Spleen (tissue), 7 donors: ENCODE results near the gene HSH2D.

Source experiments
- CTCF ChIP-seq, 11 experiments: fragments of 200-600 bp in 7 of 11; fragments of 450-650 bp in 4 of 11; sonication (generic) in 4 of 11; IDR thresholded peaks in 8 of 11; conservative IDR thresholded peaks in 3 of 11; 1 replicate in 7 of 11; 2 replicates in 4 of 11; pipeline versions ENCODE4 v1.4.0 to v1.8.0; 2016 to 2021; ENCODE audit warnings: antibody characterized with exemption in 11 of 11, inconsistent platforms in 4 of 11, mild to moderate bottlenecking in 1 of 11
- POLR2AphosphoS5 ChIP-seq, 3 donors: sonication (generic); formaldehyde crosslinking; IDR thresholded peaks; one replicate each; pipeline ENCODE4 v1.5.1; 2017; ENCODE audit warnings: antibody characterized with exemption in 3 of 3
- donor health status: DM: no; HTN: no; CAD: no; lungs with moderate emphysema.
- donor health status: DM: no; HTN: no; CAD: no.
- donor health status: DM: no; HTN: no; CAD: no.

DNA sequence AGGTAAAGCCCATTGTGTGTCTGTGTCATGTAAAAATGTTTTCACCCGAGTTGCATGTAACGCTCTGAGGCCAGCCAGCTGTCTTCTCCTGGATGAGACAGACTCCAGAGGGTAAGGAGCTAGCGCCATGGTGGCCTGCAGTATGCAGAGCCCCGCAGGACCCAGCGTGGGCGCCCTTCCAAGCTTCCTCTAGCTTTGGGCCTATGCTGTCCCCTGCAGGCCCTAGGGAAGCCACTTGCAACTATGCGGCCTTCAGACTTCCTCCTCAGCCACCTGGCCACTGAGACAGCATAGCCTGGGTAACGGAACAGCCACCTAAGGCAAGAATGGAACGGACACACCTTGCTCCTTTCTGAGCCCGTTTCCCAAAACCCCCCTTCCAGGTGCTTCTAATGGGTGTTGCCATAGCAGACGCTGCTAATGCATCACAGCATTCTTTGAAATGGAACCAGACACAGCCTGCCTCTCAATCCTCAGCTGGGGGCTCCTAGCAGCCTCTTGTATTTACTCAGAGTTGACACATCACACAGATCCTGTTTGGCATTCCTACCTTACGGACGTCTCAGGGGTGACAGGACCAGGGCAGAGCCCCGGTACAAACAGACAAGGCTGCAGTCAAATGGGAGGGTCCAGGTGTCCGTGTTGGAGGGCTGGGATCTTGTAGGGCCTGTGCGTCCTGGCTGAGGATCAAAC is 47.9 kb downstream of the HSH2D start:
- TF ChIP-seq CTCF (IDR thresholded peaks at IDR 0.05 in 8 of 11, conservative IDR thresholded peaks at IDR 0.05 in 3 of 11) (no peak), POLR2AphosphoS5 (IDR thresholded peaks at IDR 0.05) (no peak)
